ENCODE results near the gene TNFRSF4. TPM values are rescaled to one million over a fixed set of nuclear protein-coding genes. Genes with fewer than 3 reads are reported as not detected.

Gene TNFRSF4
- total and polyA plus RNA-seq, 5 donors from 2014 or later = 19.0 to 65.8 (median 33.9) TPM

DNA sequence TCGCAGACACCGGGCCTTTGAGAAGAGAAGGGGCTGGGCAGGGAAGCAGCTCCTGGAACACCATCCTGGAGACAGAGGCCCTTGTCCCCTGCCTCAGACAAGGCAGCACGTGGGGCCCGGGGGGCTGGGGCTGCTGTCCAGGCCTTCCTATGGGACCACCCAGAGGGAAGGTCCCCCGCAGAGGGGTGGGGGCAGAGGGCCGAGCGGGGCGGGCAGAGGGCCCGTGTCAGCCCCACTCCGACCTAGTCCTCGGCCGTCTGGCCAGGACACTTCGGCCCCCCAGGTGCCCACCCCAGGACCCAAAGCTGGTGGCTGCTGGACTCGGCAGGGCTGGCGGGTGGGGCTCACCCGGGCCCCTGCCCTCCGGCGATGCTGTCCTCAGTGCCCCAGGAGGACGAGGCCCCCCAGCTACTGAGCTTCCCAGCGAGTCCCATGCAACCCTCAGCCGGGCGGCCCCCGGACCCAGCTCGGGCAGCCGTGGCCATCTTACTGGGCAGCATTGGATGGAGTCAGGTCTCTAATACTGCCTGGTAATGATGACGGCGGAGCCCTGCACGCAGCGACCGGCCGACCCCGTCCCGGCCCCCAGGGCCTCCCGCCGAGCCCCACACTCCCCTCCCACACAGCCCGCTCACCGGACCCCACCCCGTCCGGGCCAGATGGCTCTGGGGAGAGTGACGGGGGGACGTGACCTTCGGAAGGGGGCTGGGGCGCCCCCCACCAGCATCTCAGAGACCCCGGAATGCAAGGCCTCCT, 47.1 kb downstream of the TNFRSF4 start:
- no peak overlapping the region for H3K4me3 ChIP-seq (ENCODE audit: low read depth, low read length)
- DNase-seq (no peak), ATAC-seq (ENCODE audit: low read depth in 2 of 2) (no peak)
- no peaks in the 10 kb centered on the region for H3K9me3 ChIP-seq (ENCODE audit: control insufficient read depth in 2 of 2, low read length in 2 of 2)
- Mint-ChIP-seq H3K27ac (no peak overlapping the region), H3K4me1 (peaks cover 0 to 3% (median 1%) of the 10 kb centered on the region in 4 donors), H3K9me3 (no peaks in the 10 kb centered on the region), H3K4me3 (no peak overlapping the region), H3K27me3 (no peaks in the 10 kb centered on the region), H3K36me3 (no peaks in the 10 kb centered on the region)
- no peaks in the 10 kb centered on the region for H3K36me3 ChIP-seq (ENCODE audit: control insufficient read depth, insufficient read depth, low read length)
- H3K4me1 ChIP-seq (ENCODE audit: control insufficient read depth, insufficient read depth, low read length, poor library complexity, severe bottlenecking) = peaks cover 17% of the 10 kb centered on the region
- no peaks in the 10 kb centered on the region for H3K27me3 ChIP-seq (ENCODE audit: control insufficient read depth, insufficient read depth, low read length)
- H3K27ac ChIP-seq (ENCODE audit: insufficient read depth, low read length, poor library complexity, severe bottlenecking) = no peak overlapping the region

DNA sequence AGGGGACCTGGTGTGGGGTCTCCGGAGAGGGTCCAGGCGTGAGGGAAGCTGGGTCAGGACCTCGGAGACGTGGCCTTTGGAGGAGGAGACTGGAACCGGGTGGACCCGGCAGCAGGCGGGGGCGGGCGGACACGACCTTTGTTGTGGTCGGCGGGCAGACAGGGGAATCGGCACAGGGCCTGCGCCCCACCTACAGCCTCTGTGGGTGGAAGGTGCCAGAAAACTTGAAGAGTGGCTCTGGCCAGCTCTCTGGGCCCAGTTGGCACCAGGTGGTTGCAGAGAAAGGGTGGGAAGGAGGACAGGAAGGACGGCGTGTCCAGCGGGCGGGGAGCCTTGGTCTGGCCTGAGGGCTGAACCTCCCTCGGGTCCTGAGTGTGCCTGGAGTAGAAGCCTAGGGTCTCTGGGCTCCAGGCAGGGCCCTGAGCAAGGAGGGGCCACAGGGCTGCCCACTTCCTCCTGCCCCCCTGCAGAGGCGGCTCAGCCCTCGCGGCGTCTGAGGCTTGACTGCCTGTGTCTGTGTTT, 48.0 kb downstream of the TNFRSF4 start:
- H3K9me3 ChIP-seq (ENCODE audit: control insufficient read depth in 2 of 2, low read length in 2 of 2) = no peaks in the 10 kb centered on the region
- H3K27ac ChIP-seq (ENCODE audit: insufficient read depth, low read length, poor library complexity, severe bottlenecking) = no peak overlapping the region
- ATAC-seq (ENCODE audit: low read depth in 2 of 2) (no peak), DNase-seq (no peak)
- no peaks in the 10 kb centered on the region for H3K9me3 Mint-ChIP-seq
- peaks cover 10% of the 10 kb centered on the region for H3K4me1 ChIP-seq (ENCODE audit: control insufficient read depth, insufficient read depth, low read length, poor library complexity, severe bottlenecking)
- no peaks in the 10 kb centered on the region for H3K27me3 Mint-ChIP-seq
- no peak overlapping the region for H3K4me3 ChIP-seq (ENCODE audit: low read depth, low read length)
- no peaks in the 10 kb centered on the region for H3K36me3 Mint-ChIP-seq
- H3K27me3 ChIP-seq (ENCODE audit: control insufficient read depth, insufficient read depth, low read length) = no peaks in the 10 kb centered on the region
- H3K27ac Mint-ChIP-seq = no peak overlapping the region
- no peak overlapping the region for H3K4me3 Mint-ChIP-seq
- H3K36me3 ChIP-seq (ENCODE audit: control insufficient read depth, insufficient read depth, low read length) = no peaks in the 10 kb centered on the region
- peaks cover 0 to 3% (median 1%) of the 10 kb centered on the region in 4 donors for H3K4me1 Mint-ChIP-seq

DNA sequence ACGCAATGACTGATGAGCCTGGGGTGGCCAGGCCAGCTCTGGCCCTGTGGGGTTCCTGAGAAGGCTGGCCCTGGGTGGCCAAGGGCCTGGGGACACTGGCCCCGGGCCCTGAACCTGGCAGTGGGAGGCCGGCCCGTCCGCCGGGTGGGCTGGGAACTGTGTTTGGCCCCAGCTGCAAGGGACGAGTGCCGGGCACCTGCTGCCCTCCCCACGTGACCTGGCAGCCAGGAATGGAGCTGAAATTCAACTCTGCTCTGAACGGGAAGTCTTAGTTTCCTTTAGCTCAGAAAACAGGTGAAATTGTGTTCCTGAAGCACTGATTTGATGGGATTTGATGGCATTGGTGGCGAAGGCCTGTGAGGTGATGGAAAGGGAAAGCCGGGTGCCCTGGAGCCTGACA, 48.5 kb downstream of the TNFRSF4 start:
- DNase-seq (no peak), ATAC-seq (ENCODE audit: low read depth in 2 of 2) (no peak)
- Mint-ChIP-seq H3K9me3 (no peaks in the 10 kb centered on the region), H3K27me3 (no peaks in the 10 kb centered on the region), H3K27ac (no peak overlapping the region), H3K4me1 (peaks cover 0 to 3% (median 1%) of the 10 kb centered on the region in 4 donors), H3K4me3 (no peak overlapping the region), H3K36me3 (no peaks in the 10 kb centered on the region)
- no peak overlapping the region for H3K27ac ChIP-seq (ENCODE audit: insufficient read depth, low read length, poor library complexity, severe bottlenecking)
- H3K4me3 ChIP-seq (ENCODE audit: low read depth, low read length) = no peak overlapping the region
- H3K4me1 ChIP-seq (ENCODE audit: control insufficient read depth, insufficient read depth, low read length, poor library complexity, severe bottlenecking) = peaks cover 9% of the 10 kb centered on the region
- no peaks in the 10 kb centered on the region for H3K9me3 ChIP-seq (ENCODE audit: control insufficient read depth in 2 of 2, low read length in 2 of 2)
- H3K36me3 ChIP-seq (ENCODE audit: control insufficient read depth, insufficient read depth, low read length) = no peaks in the 10 kb centered on the region
- H3K27me3 ChIP-seq (ENCODE audit: control insufficient read depth, insufficient read depth, low read length) = no peaks in the 10 kb centered on the region

DNA sequence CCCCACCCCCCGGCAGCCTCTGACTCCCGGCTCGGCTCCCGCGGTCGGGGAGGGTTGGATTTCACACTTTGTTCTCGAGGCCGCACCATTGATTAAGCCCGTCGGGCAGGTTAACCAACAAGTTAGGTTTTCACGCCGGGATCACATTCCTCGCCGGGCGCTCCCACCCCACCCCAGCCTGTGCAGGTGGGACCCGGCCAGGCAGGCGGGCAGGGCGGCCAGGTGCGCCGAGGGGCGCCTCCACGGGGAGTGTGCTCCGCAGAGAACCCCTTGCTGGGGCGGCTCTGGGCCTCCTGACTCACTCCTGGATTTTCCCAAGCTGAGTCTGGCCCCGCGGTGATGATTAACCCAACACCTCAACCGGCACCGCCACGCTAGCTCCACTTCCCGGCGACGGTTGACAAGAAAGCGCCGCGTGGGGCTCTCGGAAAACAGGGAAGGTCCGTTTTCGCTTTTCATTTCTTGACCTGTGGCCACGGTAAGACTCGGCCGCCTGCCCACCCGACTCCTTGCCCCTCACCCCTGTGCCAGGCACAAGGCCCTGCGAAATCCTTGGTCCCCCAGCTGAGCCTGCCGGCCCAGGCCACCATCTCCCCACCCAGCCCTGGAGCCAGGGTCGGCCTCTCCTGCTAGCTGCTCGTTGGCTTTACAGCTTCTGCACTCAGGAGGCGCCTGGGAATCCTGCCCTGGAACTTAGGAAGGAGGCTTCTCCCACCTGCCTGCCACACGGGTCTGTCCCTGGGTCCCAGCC, 49.1 kb downstream of the TNFRSF4 start:
- no peak overlapping the region for H3K27ac Mint-ChIP-seq

DNA sequence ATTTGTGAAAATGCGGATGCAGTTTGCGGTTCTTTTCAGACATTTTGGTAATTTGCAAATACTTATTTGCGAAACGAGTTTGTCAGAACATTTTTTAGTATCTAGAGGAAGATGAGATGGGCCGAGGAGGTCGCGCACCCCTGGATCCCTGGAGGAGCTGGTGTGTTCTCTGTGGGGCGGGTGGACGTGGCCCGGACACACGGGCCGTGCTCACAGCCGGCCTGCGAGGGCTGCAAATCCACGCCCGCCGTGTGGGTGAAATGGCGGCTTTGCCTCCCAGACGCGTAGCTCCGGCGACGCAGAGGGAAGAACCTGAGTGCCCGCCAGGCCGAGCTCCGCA, 49.6 kb downstream of the TNFRSF4 start:
- H3K27me3 ChIP-seq (ENCODE audit: control insufficient read depth, insufficient read depth, low read length) = no peaks in the 10 kb centered on the region
- no peak overlapping the region for H3K4me3 Mint-ChIP-seq
- no peak overlapping the region for H3K27ac Mint-ChIP-seq
- H3K9me3 Mint-ChIP-seq = no peaks in the 10 kb centered on the region
- no peak overlapping the region for H3K4me3 ChIP-seq (ENCODE audit: low read depth, low read length)
- DNase-seq = no peak
- no peaks in the 10 kb centered on the region for H3K27me3 Mint-ChIP-seq
- H3K36me3 Mint-ChIP-seq = no peaks in the 10 kb centered on the region
- H3K27ac ChIP-seq (ENCODE audit: insufficient read depth, low read length, poor library complexity, severe bottlenecking) = no peak overlapping the region
- H3K9me3 ChIP-seq (ENCODE audit: control insufficient read depth in 2 of 2, low read length in 2 of 2) = no peaks in the 10 kb centered on the region
- no peak for ATAC-seq (ENCODE audit: low read depth in 2 of 2)
- H3K36me3 ChIP-seq (ENCODE audit: control insufficient read depth, insufficient read depth, low read length) = no peaks in the 10 kb centered on the region
- H3K4me1 Mint-ChIP-seq = no peaks in the 10 kb centered on the region
- peaks cover 3% of the 10 kb centered on the region for H3K4me1 ChIP-seq (ENCODE audit: control insufficient read depth, insufficient read depth, low read length, poor library complexity, severe bottlenecking)

More for the DNA sequence above, 49.1 kb downstream of the TNFRSF4 start:
- Mint-ChIP-seq H3K9me3 (no peaks in the 10 kb centered on the region), H3K4me1 (no peaks in the 10 kb centered on the region), H3K36me3 (no peaks in the 10 kb centered on the region), H3K4me3 (no peak overlapping the region), H3K27me3 (no peaks in the 10 kb centered on the region)
- H3K4me3 ChIP-seq (ENCODE audit: low read depth, low read length) = no peak overlapping the region
- no peaks in the 10 kb centered on the region for H3K27me3 ChIP-seq (ENCODE audit: control insufficient read depth, insufficient read depth, low read length)
- ATAC-seq (ENCODE audit: low read depth in 2 of 2) = no peak
- peaks cover 3% of the 10 kb centered on the region for H3K4me1 ChIP-seq (ENCODE audit: control insufficient read depth, insufficient read depth, low read length, poor library complexity, severe bottlenecking)
- DNase-seq = no peak
- no peak overlapping the region for H3K27ac ChIP-seq (ENCODE audit: insufficient read depth, low read length, poor library complexity, severe bottlenecking)
- no peaks in the 10 kb centered on the region for H3K36me3 ChIP-seq (ENCODE audit: control insufficient read depth, insufficient read depth, low read length)
- no peaks in the 10 kb centered on the region for H3K9me3 ChIP-seq (ENCODE audit: control insufficient read depth in 2 of 2, low read length in 2 of 2)

DNA sequence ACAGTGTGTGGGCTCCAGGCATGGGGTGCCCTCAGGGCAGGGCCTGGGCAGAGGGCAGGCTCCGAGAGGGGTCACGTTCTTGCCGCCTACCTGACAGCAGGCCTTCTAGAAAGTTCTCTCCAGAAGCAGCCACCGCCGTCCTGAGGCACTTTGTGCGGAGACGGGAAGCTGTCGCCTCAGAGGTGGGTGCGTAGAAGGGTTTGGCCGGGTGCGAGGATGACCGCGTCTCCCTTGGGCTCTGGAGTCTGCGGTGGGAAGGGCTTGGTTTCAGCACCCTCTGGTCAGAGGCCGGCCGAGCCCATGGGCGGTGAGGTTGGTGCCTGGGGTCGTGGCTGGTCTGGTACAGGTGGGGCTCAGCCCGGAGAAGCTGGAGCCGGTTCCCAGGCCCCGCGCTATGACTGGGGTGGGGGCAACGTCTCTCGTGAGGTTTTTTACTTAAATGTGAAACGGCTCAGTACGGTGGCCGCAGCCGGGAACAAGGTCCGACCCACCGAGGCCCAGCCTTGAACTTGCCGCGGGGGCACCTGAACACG, 50.3 kb downstream of the TNFRSF4 start:
- no peak overlapping the region for H3K4me3 ChIP-seq (ENCODE audit: low read depth, low read length)
- H3K4me3 Mint-ChIP-seq = no peak overlapping the region
- no peaks in the 10 kb centered on the region for H3K4me1 Mint-ChIP-seq
- no peak overlapping the region for H3K27ac Mint-ChIP-seq
- DNase-seq (no peak), ATAC-seq (ENCODE audit: low read depth in 2 of 2) (no peak)
- no peaks in the 10 kb centered on the region for H3K36me3 ChIP-seq (ENCODE audit: control insufficient read depth, insufficient read depth, low read length)
- no peaks in the 10 kb centered on the region for H3K9me3 ChIP-seq (ENCODE audit: control insufficient read depth in 2 of 2, low read length in 2 of 2)
- no peaks in the 10 kb centered on the region for H3K27me3 Mint-ChIP-seq
- H3K36me3 Mint-ChIP-seq = no peaks in the 10 kb centered on the region
- no peak overlapping the region for H3K27ac ChIP-seq (ENCODE audit: insufficient read depth, low read length, poor library complexity, severe bottlenecking)
- no peaks in the 10 kb centered on the region for H3K9me3 Mint-ChIP-seq
- H3K4me1 ChIP-seq (ENCODE audit: control insufficient read depth, insufficient read depth, low read length, poor library complexity, severe bottlenecking) = peaks cover 6% of the 10 kb centered on the region
- no peaks in the 10 kb centered on the region for H3K27me3 ChIP-seq (ENCODE audit: control insufficient read depth, insufficient read depth, low read length)

DNA sequence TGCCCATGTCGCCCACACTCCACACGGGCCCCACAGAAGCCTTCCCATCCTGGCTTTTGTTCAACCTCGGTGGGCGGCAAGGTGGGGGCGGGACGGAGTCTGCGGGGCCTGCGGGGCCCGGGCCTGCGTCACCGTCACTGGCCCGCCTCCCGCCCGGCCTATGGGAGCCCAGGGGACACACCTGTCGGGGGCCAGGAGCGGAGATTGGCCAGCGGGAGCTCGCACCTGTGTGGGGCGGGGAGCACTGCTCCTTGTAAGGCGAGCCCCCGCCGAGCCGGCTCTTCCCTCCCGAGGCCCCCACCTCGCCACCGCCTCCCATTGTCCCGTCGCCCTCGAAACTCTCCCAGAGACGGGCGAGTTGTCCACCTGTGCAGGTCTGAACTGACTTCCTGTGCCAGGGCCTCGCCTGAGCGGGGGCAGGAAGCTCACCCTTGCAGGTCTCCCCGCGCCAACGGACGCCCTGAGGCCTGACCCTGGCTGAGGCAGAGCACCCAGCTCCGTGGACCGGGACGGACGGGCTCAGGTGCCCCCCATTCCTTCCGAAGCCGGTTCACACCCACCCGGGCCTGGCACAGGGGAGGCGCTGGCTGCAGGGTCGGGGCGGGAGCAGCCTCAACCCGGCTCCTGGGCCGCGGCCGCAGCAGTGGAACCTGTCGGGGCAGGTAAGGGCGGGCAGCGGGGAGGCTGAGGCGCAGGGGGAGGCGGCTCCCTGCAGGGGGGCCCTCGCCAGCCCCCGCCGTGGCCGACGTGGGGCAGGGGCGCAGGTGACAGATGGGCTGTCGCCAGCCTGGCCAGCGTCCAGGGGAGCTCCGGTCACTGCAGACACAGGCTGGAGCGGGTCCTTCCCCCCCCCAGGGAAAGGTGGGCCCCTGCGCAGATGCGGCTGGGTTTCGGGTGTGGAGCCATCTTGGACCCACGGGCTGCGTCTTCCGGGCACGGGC, 51.1 kb downstream of the TNFRSF4 start:
- H3K9me3 ChIP-seq (ENCODE audit: control insufficient read depth in 2 of 2, low read length in 2 of 2) = no peaks in the 10 kb centered on the region
- no peak overlapping the region for H3K4me3 ChIP-seq (ENCODE audit: low read depth, low read length)
- Mint-ChIP-seq H3K27me3 (no peaks in the 10 kb centered on the region), H3K4me1 (no peaks in the 10 kb centered on the region), H3K9me3 (no peaks in the 10 kb centered on the region), H3K27ac (no peak overlapping the region), H3K4me3 (no peak overlapping the region), H3K36me3 (no peaks in the 10 kb centered on the region)
- ATAC-seq (ENCODE audit: low read depth in 2 of 2) (no peak), DNase-seq (no peak)
- no peaks in the 10 kb centered on the region for H3K36me3 ChIP-seq (ENCODE audit: control insufficient read depth, insufficient read depth, low read length)
- no peaks in the 10 kb centered on the region for H3K27me3 ChIP-seq (ENCODE audit: control insufficient read depth, insufficient read depth, low read length)
- H3K4me1 ChIP-seq (ENCODE audit: control insufficient read depth, insufficient read depth, low read length, poor library complexity, severe bottlenecking) = peaks cover 13% of the 10 kb centered on the region
- no peak overlapping the region for H3K27ac ChIP-seq (ENCODE audit: insufficient read depth, low read length, poor library complexity, severe bottlenecking)
